ENCODE data around the gene SHCBP1L. TPM values are rescaled to one million over a fixed set of nuclear protein-coding genes. Genes with fewer than 3 reads are reported as not detected.

Gene SHCBP1L
- total RNA-seq, 4 donors from 2014 or later: 1.0 TPM; not detected in 3

GRCh38 chr1:182935716-182936115 lies 17.2 kb downstream of the SHCBP1L start:
- Histone ChIP-seq H3K36me3 (peaks cover 0 to 2% of the 10 kb centered on the region in 2 donors), H3K27me3 (no peaks in the 10 kb centered on the region), H3K9me3 (no peaks in the 10 kb centered on the region), H3K27ac (no peak overlapping the region), H3K4me3 (no peak overlapping the region), H3K4me1 (no peaks in the 10 kb centered on the region)
- DNase-seq: no peak
- TF ChIP-seq CTCF (IDR thresholded peaks at IDR 0.05) (no peak), POLR2A (IDR thresholded peaks at IDR 0.05) (no peak)
- intact Hi-C loops (cut with DNase I; ENCODE audit: low total_unique reads): no loop called here

DNA sequence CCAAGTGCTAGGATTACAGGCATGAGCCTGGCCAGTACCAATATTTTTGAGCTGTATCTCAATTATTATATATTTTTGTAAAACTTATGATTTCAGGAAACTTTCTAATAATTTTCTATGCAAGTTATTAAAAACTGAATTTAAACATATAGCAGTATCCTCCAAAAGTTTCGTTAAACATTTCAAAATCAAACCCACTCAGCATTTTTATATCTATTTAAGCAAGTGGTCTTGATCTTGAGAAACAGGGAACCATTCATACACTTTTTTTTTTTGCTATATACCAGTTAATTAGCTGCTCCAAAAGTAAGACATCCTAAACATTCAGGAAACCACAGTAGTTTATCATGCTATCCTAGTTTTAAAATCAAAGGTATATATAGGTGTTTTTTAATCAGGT lies 22.0 kb downstream of the SHCBP1L start:
- no peaks in the 10 kb centered on the region for H3K4me1 ChIP-seq
- DNase-seq: no peak
- no peaks in the 10 kb centered on the region for H3K9me3 ChIP-seq
- intact Hi-C loops (cut with DNase I; ENCODE audit: low total_unique reads): no loop called here
- H3K27ac ChIP-seq: no peak overlapping the region
- no peaks in the 10 kb centered on the region for H3K36me3 ChIP-seq
- no peaks in the 10 kb centered on the region for H3K27me3 ChIP-seq
- no peak overlapping the region for H3K4me3 ChIP-seq
- TF ChIP-seq CTCF (IDR thresholded peaks at IDR 0.05): no peak
- TF ChIP-seq POLR2A (IDR thresholded peaks at IDR 0.05): no peak

DNA sequence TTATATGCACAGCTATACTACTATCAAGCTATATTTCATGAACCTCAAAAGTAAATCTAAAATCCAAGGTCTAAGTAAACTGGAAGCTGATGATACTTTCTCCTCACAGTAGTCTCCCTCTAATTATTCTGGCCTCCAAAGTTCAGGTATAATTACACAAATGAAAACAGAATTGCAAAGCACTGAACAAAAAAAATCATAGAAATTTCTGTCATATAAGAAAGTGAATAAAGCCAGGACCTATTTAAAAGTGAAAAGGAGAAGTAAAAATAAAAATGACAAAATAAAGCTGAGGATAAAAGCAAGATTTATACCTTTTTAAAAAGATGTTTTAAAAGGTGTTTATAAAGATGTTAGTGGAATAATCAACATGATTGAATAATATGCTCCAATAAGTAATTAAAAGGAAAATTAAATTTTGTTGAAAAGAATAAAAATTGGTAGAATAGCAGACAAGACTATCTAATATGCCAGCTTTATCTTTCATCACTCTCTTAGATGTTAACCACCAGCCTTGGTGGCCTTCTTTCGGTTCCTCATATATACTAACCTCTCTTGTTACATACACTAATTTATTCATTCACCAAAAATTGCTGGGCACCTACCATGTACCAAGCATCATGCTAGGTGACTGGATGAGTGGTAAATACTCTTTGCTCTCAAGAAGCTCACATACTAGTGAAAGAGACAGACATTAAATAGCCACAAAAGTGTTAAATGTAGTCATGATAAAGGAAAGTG lies 25.1 kb downstream of the SHCBP1L start:
- Histone ChIP-seq H3K27ac (no peak overlapping the region), H3K4me1 (no peaks in the 10 kb centered on the region), H3K4me3 (no peak overlapping the region), H3K36me3 (no peaks in the 10 kb centered on the region), H3K9me3 (no peaks in the 10 kb centered on the region), H3K27me3 (no peaks in the 10 kb centered on the region)
- TF ChIP-seq CTCF (IDR thresholded peaks at IDR 0.05) (no peak), POLR2A (IDR thresholded peaks at IDR 0.05) (no peak)
- intact Hi-C loops (cut with DNase I; ENCODE audit: low total_unique reads): no loop called here
- no peak for DNase-seq

- DNase-seq: no peak
- TF ChIP-seq POLR2A (IDR thresholded peaks at IDR 0.05) (no peak), CTCF (IDR thresholded peaks at IDR 0.05) (no peak)
Observed at GRCh38 chr1:182925661-182926060, 27.3 kb downstream of the SHCBP1L start.

DNA sequence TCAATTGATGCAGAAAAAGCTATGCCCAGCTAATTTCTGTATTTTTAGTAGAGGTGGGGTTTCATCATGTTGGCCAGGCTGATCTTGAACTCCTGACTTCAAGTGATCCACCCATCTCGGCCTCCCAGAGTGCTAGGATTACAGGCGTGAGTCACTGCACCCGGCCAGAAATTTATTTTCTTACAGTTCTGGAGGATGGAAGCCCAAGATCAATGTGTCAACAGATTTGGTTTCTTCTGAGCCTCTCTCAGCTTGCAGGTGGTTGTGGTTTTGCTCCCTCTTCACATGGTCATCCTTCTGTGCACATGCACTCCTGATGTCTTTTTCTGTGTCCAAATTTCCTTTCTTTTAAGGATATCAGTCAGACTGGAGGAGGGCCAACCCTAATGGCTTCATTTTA lies 35.6 kb downstream of the SHCBP1L start:
- H3K4me3 ChIP-seq: no peak overlapping the region
- H3K9me3 ChIP-seq: peaks cover 0 to under 1% of the 10 kb centered on the region in 2 donors
- intact Hi-C loops (cut with DNase I; ENCODE audit: low total_unique reads): no loop called here
- TF ChIP-seq CTCF (IDR thresholded peaks at IDR 0.05) (no peak), POLR2A (IDR thresholded peaks at IDR 0.05) (no peak)
- no peaks in the 10 kb centered on the region for H3K4me1 ChIP-seq
- H3K27me3 ChIP-seq: peaks cover 0 to 5% of the 10 kb centered on the region in 2 donors
- no peak overlapping the region for H3K27ac ChIP-seq
- no peak for DNase-seq
- no peaks in the 10 kb centered on the region for H3K36me3 ChIP-seq

More at GRCh38 chr1:182925661-182926060, 27.3 kb downstream of the SHCBP1L start:
- H3K36me3 ChIP-seq: no peaks in the 10 kb centered on the region
- H3K4me3 ChIP-seq: no peak overlapping the region
- intact Hi-C loops (cut with DNase I; ENCODE audit: low total_unique reads): no loop called here
- no peaks in the 10 kb centered on the region for H3K9me3 ChIP-seq
- H3K27me3 ChIP-seq: no peaks in the 10 kb centered on the region
- H3K4me1 ChIP-seq: no peaks in the 10 kb centered on the region
- no peak overlapping the region for H3K27ac ChIP-seq

All from uterus (tissue), 4 donors.